Liver (tissue), 9 donors: ENCODE measurements around the gene ANAPC5. TPM values are rescaled to one million over a fixed set of nuclear protein-coding genes. Genes with fewer than 3 reads are reported as not detected.

Experiments used
- DNase-seq: peaks from one replicate; pipeline ENCODE4 v3.0.0-alpha.2; 2017; ENCODE audit warnings: low spot score
- H3K27ac ChIP-seq, 2 donors: one replicate each; pipeline ENCODE4 v1.7.0; 2013; ENCODE audit warnings: inconsistent platforms in 2 of 2, low read length in 2 of 2, control low read depth in 1 of 2, low read depth in 1 of 2, mild to moderate bottlenecking in 1 of 2
- H3K27me3 ChIP-seq, 4 donors: one replicate each; pipeline versions ENCODE4 v1.6.1 to v1.7.0; 2013; ENCODE audit warnings: low read length in 3 of 4, inconsistent platforms in 1 of 4, mild to moderate bottlenecking in 1 of 4, moderate library complexity in 1 of 4; ENCODE audit not compliant: control insufficient read depth in 4 of 4, insufficient read depth in 4 of 4
- H3K36me3 ChIP-seq, 4 donors: one replicate each; pipeline versions ENCODE4 v1.6.1 to v1.7.0; 2013; ENCODE audit warnings: low read length in 3 of 4, mild to moderate bottlenecking in 3 of 4, low read depth in 1 of 4, moderate library complexity in 1 of 4; ENCODE audit not compliant: control insufficient read depth in 4 of 4, insufficient read depth in 3 of 4
- H3K4me1 ChIP-seq, 4 donors: one replicate each; pipeline versions ENCODE4 v1.6.1 to v1.7.0; 2013; ENCODE audit warnings: low read length in 3 of 4, mild to moderate bottlenecking in 3 of 4, moderate library complexity in 1 of 4; ENCODE audit not compliant: control insufficient read depth in 4 of 4, insufficient read depth in 4 of 4
- H3K4me3 ChIP-seq, 3 donors: one replicate each; pipeline versions ENCODE4 v1.6.1 to v1.7.0; 2013; ENCODE audit warnings: low read length in 3 of 3, control low read depth in 1 of 3, low read depth in 1 of 3, mild to moderate bottlenecking in 1 of 3
- H3K9ac ChIP-seq, 2 donors: one replicate each; pipeline ENCODE4 v1.7.0; 2013; ENCODE audit warnings: low read length in 2 of 2, mild to moderate bottlenecking in 2 of 2, moderate library complexity in 2 of 2, control low read depth in 1 of 2, low read depth in 1 of 2
- H3K9me3 ChIP-seq, 4 donors: one replicate each; pipeline versions ENCODE4 v1.6.1 to v1.7.0; 2013; ENCODE audit warnings: low read length in 3 of 4; ENCODE audit not compliant: control insufficient read depth in 4 of 4
- EGR1 ChIP-seq, 2 donors: IDR thresholded peaks; 2 replicates each; pipeline ENCODE4 v1.6.1; 2016 to 2018; ENCODE audit warnings: antibody characterized with exemption in 2 of 2, low read depth in 2 of 2
- FOXA1 ChIP-seq: IDR thresholded peaks from 2 replicates; pipeline ENCODE4 v1.6.1; 2016; ENCODE audit warnings: antibody characterized with exemption
- FOXA2 ChIP-seq: IDR thresholded peaks from 2 replicates; pipeline ENCODE4 v1.6.1; 2016; ENCODE audit warnings: antibody characterized with exemption
- GABPA ChIP-seq, 2 donors: IDR thresholded peaks in 1 of 2; conservative IDR thresholded peaks in 1 of 2; 2 replicates each; pipeline ENCODE4 v1.6.1; 2016; ENCODE audit warnings: antibody characterized with exemption in 2 of 2, mild to moderate bottlenecking in 1 of 2, moderate library complexity in 1 of 2
- HNF4A ChIP-seq, 2 donors: conservative IDR thresholded peaks; 2 replicates each; pipeline ENCODE4 v1.6.1; 2016; ENCODE audit warnings: antibody characterized with exemption in 2 of 2, mild to moderate bottlenecking in 2 of 2
- HNF4G ChIP-seq: IDR thresholded peaks from 2 replicates; pipeline ENCODE4 v1.6.1; 2016; ENCODE audit warnings: antibody characterized with exemption
- JUND ChIP-seq, 2 donors: IDR thresholded peaks; 2 replicates each; pipeline ENCODE4 v1.6.1; 2016; ENCODE audit warnings: antibody characterized with exemption in 2 of 2
- NR2F2 ChIP-seq: IDR thresholded peaks from 2 replicates; pipeline ENCODE4 v1.6.1; 2016; ENCODE audit warnings: antibody characterized with exemption
- RAD21 ChIP-seq, 2 donors: IDR thresholded peaks; 2 replicates each; pipeline ENCODE4 v1.6.1; 2016; ENCODE audit warnings: antibody characterized with exemption in 2 of 2, mild to moderate bottlenecking in 2 of 2
- RXRA ChIP-seq, 2 donors: IDR thresholded peaks; 2 replicates each; pipeline ENCODE4 v1.6.1; 2017 to 2018; ENCODE audit warnings: antibody characterized with exemption in 2 of 2, mild to moderate bottlenecking in 1 of 2
- SP1 ChIP-seq: IDR thresholded peaks from 2 replicates; pipeline ENCODE4 v1.6.1; 2018; ENCODE audit warnings: antibody characterized with exemption, mild to moderate bottlenecking
- TAF1 ChIP-seq: conservative IDR thresholded peaks from 2 replicates; pipeline ENCODE4 v1.6.1; 2016; ENCODE audit warnings: antibody characterized with exemption, mild to moderate bottlenecking
- YY1 ChIP-seq: IDR thresholded peaks from 2 replicates; pipeline ENCODE4 v1.6.1; 2016; ENCODE audit warnings: antibody characterized with exemption, mild to moderate bottlenecking
- WGBS: extraction: QIAGEN DNeasy Blood & Tissue Kit; methylation state at CpG from one replicate; pipeline ENCODE4 v1.1.7; 2013; 5-methylcytosine and 5-hydroxymethylcytosine counted together
- polyA plus RNA-seq, 2 donors: library from polyadenylated mRNA; stranded (reverse) in 1 of 2; unstranded in 1 of 2; fragments of 200-250 nt in 1 of 2; fragments of >200 nt in 1 of 2; fragmentation: Nextera tagmentation in 1 of 2; extraction: Ambion mirVana in 1 of 2; gene quantifications; one replicate each; pipeline versions ENCODE4 v1.2.1 to v1.2.3, GENCODE V29; 2013 to 2015
- total RNA-seq, 2 donors: library from RNA; depleted of rRNA; stranded (reverse); fragments of >200 nt; gene quantifications; one replicate each; pipeline ENCODE4 v1.2.3, GENCODE V29; 2014
- TF ChIP-seq, protein P1 (sequence below): IDR thresholded peaks from 2 replicates; pipeline ENCODE4 v1.6.1; 2016; ENCODE audit warnings: antibody characterized with exemption
- TF ChIP-seq, protein P2 (sequence below): IDR thresholded peaks from 2 replicates; pipeline ENCODE4 v1.6.1; 2016; ENCODE audit warnings: antibody characterized with exemption
- TF ChIP-seq, protein P3 (sequence below): IDR thresholded peaks from 2 replicates; pipeline ENCODE4 v1.6.1; 2016; ENCODE audit warnings: antibody characterized with exemption
- TF ChIP-seq, protein P4 (sequence below): IDR thresholded peaks from 2 replicates; pipeline ENCODE4 v1.6.1; 2016; ENCODE audit warnings: antibody characterized with exemption, mild to moderate bottlenecking
- donor health status: healthy.
- donor health status: healthy.
- donor health status: healthy.
- donor health status: healthy.
- donor health status: healthy.

The ANAPC5 gene
- total and polyA plus RNA-seq, 4 donors = 44.1 to 111 (median 62.2) TPM

DNA sequence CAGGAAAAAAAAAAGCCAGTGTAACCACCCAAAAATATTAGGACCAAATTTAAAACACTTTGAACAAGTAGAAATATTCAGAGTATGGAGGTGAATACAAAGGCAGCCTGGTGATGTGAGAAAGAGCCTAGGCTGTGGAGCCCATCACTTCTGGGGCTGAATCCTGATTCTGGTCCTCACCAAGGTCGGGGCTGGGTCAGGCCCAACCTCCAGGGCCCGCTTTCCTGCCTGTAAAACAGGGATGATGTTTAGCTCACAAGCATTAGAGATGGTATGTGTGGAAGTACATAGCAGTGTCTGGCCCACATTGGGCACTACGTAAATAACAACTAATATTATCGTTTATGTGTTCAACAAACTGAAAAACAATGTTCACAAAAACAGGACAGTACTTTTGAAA lies 47.9 kb downstream of the ANAPC5 start (continued):
- TF ChIP-seq, protein P1, sequence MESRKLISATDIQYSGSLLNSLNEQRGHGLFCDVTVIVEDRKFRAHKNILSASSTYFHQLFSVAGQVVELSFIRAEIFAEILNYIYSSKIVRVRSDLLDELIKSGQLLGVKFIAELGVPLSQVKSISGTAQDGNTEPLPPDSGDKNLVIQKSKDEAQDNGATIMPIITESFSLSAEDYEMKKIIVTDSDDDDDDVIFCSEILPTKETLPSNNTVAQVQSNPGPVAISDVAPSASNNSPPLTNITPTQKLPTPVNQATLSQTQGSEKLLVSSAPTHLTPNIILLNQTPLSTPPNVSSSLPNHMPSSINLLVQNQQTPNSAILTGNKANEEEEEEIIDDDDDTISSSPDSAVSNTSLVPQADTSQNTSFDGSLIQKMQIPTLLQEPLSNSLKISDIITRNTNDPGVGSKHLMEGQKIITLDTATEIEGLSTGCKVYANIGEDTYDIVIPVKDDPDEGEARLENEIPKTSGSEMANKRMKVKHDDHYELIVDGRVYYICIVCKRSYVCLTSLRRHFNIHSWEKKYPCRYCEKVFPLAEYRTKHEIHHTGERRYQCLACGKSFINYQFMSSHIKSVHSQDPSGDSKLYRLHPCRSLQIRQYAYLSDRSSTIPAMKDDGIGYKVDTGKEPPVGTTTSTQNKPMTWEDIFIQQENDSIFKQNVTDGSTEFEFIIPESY = no peak
- TF ChIP-seq JUND (IDR thresholded peaks at IDR 0.05) (no peak), GABPA (IDR thresholded peaks at IDR 0.05 in 1 of 2, conservative IDR thresholded peaks at IDR 0.05 in 1 of 2) (no peak), HNF4A (conservative IDR thresholded peaks at IDR 0.05) (no peak), TAF1 (no peak)

DNA sequence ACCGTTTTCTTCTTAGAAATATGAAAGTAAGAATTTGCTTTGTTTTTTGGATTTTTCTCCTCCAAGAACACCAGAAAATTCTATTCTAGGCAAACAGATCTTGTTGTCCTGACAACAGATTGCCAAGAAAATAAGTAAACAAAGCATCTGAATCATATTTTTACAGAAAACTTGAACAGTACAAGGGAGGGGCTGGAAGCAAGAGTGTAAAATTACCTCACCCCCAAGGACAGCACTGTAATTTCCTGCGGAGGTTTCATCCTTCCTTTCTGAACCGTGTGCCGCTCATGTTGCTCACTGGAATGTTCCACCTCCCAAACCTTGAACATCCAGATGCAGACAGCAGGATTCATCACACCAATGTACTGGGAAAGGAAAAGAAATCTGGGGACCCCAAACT lies 50.3 kb downstream of the ANAPC5 start:
- Histone ChIP-seq H3K9me3 (no peaks in the 10 kb centered on the region), H3K4me1 (peaks cover 0 to 8% (median 4%) of the 10 kb centered on the region in 4 donors), H3K36me3 (no peaks in the 10 kb centered on the region), H3K27me3 (no peaks in the 10 kb centered on the region), H3K27ac (no peak overlapping the region), H3K4me3 (no peak overlapping the region), H3K9ac (no peak overlapping the region)
- TF ChIP-seq NR2F2 = no peak
- TF ChIP-seq FOXA2 = no peak
- TF ChIP-seq HNF4G = no peak
- TF ChIP-seq JUND (IDR thresholded peaks at IDR 0.05) = no peak
- no peak for TF ChIP-seq EGR1 (IDR thresholded peaks at IDR 0.05; ENCODE audit: low read depth in 2 of 2)
- DNase-seq = no peak
- 77% methylated on average over 4 of the region's 4 CpGs for WGBS

DNA sequence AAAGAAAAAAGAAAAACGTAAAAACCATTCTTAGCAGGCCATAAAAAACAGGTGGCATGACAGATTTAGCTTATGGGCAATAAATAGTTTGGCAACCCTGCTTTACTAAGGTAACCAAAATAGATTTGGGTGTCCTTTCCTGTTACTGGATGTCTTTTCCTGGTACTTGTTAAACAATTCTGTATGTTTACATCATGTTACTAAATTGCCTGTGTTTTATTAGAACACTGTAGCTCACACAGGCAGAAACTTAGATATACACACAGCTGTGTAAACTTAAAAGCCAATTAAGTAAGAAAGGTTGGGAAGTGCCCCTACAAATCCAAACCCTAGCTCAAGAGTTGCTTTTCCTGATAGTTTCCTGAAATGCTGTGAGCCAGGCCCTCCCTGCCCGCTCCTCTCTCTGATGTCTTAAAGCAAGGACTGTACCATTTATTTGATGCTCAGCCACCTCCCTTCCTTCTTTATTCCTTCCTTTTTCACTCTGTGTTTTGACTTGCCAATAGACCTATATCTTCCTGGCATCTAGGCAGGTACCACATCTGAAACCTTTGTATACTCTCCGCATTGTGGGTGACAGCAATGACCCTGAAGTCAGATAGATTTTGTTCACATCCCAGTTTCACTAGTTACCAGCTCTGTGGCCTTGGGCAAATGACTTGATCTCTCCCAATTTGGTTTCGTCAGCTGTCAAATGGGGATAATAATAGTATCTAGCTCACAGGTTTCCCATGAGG lies 52.0 kb downstream of the ANAPC5 start:
- Histone ChIP-seq H3K9ac (no peak overlapping the region), H3K4me3 (no peak overlapping the region), H3K9me3 (no peaks in the 10 kb centered on the region), H3K4me1 (peaks cover 0 to 15% (median 11%) of the 10 kb centered on the region in 4 donors), H3K27ac (no peak overlapping the region), H3K27me3 (no peaks in the 10 kb centered on the region), H3K36me3 (no peaks in the 10 kb centered on the region)
- TF ChIP-seq, protein P2, sequence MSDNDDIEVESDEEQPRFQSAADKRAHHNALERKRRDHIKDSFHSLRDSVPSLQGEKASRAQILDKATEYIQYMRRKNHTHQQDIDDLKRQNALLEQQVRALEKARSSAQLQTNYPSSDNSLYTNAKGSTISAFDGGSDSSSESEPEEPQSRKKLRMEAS = no peak
- no peak for TF ChIP-seq FOXA1
- TF ChIP-seq SP1 = no peak
- TF ChIP-seq, protein P3, sequence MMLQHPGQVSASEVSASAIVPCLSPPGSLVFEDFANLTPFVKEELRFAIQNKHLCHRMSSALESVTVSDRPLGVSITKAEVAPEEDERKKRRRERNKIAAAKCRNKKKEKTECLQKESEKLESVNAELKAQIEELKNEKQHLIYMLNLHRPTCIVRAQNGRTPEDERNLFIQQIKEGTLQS = no peak
- no peak for TF ChIP-seq RAD21 (IDR thresholded peaks at IDR 0.05)
- no peak for TF ChIP-seq FOXA2
- TF ChIP-seq GABPA (IDR thresholded peaks at IDR 0.05 in 1 of 2, conservative IDR thresholded peaks at IDR 0.05 in 1 of 2) = no peak
- no peak for DNase-seq
- WGBS = 87% methylated on average over 4 of the region's 4 CpGs

DNA sequence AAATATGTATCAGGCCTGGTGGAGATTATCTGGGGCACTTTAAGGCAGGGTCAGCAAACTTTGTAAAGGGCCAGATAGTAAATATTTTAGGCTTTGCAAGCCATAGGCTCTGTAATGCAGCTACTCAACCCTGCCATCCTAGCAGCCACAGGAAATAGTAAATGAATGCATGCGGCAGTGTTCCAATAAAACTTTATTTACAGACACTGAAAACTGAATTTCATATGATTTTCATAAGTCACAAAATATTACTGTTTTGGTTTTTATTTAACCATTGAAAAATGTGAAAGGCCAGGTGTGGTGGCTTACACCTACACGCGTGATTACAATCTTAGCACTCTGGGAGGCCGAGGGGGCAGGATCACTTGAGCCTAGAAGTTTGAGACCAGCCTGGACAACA lies 52.5 kb downstream of the ANAPC5 start:
- no peaks in the 10 kb centered on the region for H3K9me3 ChIP-seq
- H3K27ac ChIP-seq = no peak overlapping the region
- 85% methylated on average over 4 of the region's 4 CpGs for WGBS
- H3K36me3 ChIP-seq = no peaks in the 10 kb centered on the region
- H3K4me1 ChIP-seq = peaks cover 0 to 20% (median 16%) of the 10 kb centered on the region in 4 donors
- no peak overlapping the region for H3K9ac ChIP-seq
- no peak for DNase-seq
- H3K27me3 ChIP-seq = no peaks in the 10 kb centered on the region
- H3K4me3 ChIP-seq = no peak overlapping the region
- TF ChIP-seq, protein P4, sequence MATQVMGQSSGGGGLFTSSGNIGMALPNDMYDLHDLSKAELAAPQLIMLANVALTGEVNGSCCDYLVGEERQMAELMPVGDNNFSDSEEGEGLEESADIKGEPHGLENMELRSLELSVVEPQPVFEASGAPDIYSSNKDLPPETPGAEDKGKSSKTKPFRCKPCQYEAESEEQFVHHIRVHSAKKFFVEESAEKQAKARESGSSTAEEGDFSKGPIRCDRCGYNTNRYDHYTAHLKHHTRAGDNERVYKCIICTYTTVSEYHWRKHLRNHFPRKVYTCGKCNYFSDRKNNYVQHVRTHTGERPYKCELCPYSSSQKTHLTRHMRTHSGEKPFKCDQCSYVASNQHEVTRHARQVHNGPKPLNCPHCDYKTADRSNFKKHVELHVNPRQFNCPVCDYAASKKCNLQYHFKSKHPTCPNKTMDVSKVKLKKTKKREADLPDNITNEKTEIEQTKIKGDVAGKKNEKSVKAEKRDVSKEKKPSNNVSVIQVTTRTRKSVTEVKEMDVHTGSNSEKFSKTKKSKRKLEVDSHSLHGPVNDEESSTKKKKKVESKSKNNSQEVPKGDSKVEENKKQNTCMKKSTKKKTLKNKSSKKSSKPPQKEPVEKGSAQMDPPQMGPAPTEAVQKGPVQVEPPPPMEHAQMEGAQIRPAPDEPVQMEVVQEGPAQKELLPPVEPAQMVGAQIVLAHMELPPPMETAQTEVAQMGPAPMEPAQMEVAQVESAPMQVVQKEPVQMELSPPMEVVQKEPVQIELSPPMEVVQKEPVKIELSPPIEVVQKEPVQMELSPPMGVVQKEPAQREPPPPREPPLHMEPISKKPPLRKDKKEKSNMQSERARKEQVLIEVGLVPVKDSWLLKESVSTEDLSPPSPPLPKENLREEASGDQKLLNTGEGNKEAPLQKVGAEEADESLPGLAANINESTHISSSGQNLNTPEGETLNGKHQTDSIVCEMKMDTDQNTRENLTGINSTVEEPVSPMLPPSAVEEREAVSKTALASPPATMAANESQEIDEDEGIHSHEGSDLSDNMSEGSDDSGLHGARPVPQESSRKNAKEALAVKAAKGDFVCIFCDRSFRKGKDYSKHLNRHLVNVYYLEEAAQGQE = no peak
- TF ChIP-seq, protein P2 = no peak
- TF ChIP-seq FOXA1 (no peak), SP1 (no peak), JUND (IDR thresholded peaks at IDR 0.05) (no peak), NR2F2 (no peak), HNF4A (conservative IDR thresholded peaks at IDR 0.05) (no peak), EGR1 (IDR thresholded peaks at IDR 0.05; ENCODE audit: low read depth in 2 of 2) (no peak), FOXA2 (no peak), YY1 (no peak), RXRA (IDR thresholded peaks at IDR 0.05) (no peak), RAD21 (IDR thresholded peaks at IDR 0.05) (no peak)
